C4-2B (cell line): ENCODE data around the gene OPCML.

Experiments
- H3K27ac ChIP-seq: fragments of 450-650 bp; 2 replicates; pipeline ENCODE4 v1.5.1; 2017
- CTCF ChIP-seq: fragments of 450-650 bp; conservative IDR thresholded peaks from 2 replicates; pipeline ENCODE4 v1.5.1; 2017; ENCODE audit warnings: mild to moderate bottlenecking
- ZFX ChIP-seq: fragments of 450-650 bp; IDR thresholded peaks from 2 replicates; pipeline ENCODE4 v1.6.1; 2017

The OPCML gene

GRCh38 chr11:133492895-133493294, 39.4 kb downstream of the OPCML start:
- TF ChIP-seq ZFX (no peak), CTCF (no peak)

GRCh38 chr11:133491680-133492383, 40.5 kb downstream of the OPCML start:
- TF ChIP-seq ZFX (no peak), CTCF (no peak)
- H3K27ac ChIP-seq = no peak overlapping the region

More at GRCh38 chr11:133492895-133493294, 39.4 kb downstream of the OPCML start:
- H3K27ac ChIP-seq = no peak overlapping the region

GRCh38 chr11:133480722-133481121, 51.6 kb downstream of the OPCML start:
- no peak for TF ChIP-seq CTCF
- no peak overlapping the region for H3K27ac ChIP-seq

- TF ChIP-seq ZFX (no peak), CTCF (no peak)
- no peak overlapping the region for H3K27ac ChIP-seq
Measured at GRCh38 chr11:133479209-133479608, 53.1 kb downstream of the OPCML start.

- no peak overlapping the region for H3K27ac ChIP-seq
- no peak; the same call in 1 of the 2 replicates for TF ChIP-seq CTCF
- TF ChIP-seq ZFX = no peak
Measured at GRCh38 chr11:133477251-133477625, 55.1 kb downstream of the OPCML start.

- no peak for TF ChIP-seq ZFX
- no peak; the same call in 1 of the 2 replicates for TF ChIP-seq CTCF
- no peak overlapping the region for H3K27ac ChIP-seq
Measured at GRCh38 chr11:133476570-133477250, 55.6 kb downstream of the OPCML start.

- TF ChIP-seq ZFX (no peak), CTCF (no peak)
- no peak overlapping the region for H3K27ac ChIP-seq
Measured at GRCh38 chr11:133474461-133474860, 57.8 kb downstream of the OPCML start.
